Measurements from ENCODE around the gene ZNF516.

ZNF516 gene

DNA sequence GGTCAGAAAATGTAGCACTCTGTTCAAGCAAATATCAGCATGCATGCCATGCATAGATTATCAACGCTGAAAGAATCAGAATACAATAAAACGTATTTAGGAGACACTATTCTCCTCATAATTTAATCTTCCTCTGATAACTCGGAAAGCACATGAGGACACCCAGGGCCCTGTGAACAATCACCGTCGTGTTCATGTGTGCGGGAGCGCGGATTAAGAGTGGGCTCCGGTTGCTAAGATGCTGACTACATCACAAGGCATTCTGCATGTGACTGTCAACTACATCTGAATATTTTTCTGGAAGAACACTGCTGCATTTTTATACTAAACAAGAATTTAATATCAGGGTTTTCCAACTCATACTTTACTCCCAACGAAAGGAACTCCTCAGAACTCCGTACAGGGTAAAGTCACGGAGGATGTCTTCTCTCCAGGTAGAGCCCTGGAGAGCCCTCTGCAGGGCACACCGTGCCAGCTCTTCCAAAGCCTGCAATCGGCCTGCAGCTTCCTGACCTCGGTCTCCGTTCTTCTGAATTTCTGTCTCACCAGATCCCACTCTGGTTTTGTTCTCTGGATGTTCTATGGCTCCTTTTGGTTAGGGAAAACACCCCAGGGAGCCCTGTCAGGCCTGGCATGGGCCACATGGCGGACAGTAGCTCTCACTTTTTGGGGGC, 59.6 kb downstream of the ZNF516 start:
- ATAC-seq: no peak
- no peak for TF ChIP-seq ZFP30 (CRISPR knock-in tag; IDR thresholded peaks at IDR 0.05)
- no peak for TF ChIP-seq PPARA (CRISPR knock-in tag; IDR thresholded peaks at IDR 0.05; ENCODE audit: borderline replicate concordance)
- TF ChIP-seq OSR1 (CRISPR knock-in tag; IDR thresholded peaks at IDR 0.05): no peak
- TF ChIP-seq TOX (CRISPR knock-in tag; IDR thresholded peaks at IDR 0.05; ENCODE audit: borderline replicate concordance): no peak
- TF ChIP-seq ZNF8 (CRISPR knock-in tag; IDR thresholded peaks at IDR 0.05): no peak
- TF ChIP-seq ZC3H10 (CRISPR knock-in tag; IDR thresholded peaks at IDR 0.05): no peak
- TF ChIP-seq ISL1 (CRISPR knock-in tag; IDR thresholded peaks at IDR 0.05): no peak
- TF ChIP-seq, protein P1, sequence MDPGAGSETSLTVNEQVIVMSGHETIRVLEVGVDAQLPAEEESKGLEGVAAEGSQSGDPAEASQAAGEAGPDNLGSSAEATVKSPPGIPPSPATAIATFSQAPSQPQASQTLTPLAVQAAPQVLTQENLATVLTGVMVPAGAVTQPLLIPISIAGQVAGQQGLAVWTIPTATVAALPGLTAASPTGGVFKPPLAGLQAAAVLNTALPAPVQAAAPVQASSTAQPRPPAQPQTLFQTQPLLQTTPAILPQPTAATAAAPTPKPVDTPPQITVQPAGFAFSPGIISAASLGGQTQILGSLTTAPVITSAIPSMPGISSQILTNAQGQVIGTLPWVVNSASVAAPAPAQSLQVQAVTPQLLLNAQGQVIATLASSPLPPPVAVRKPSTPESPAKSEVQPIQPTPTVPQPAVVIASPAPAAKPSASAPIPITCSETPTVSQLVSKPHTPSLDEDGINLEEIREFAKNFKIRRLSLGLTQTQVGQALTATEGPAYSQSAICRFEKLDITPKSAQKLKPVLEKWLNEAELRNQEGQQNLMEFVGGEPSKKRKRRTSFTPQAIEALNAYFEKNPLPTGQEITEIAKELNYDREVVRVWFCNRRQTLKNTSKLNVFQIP (CRISPR knock-in tag; IDR thresholded peaks at IDR 0.05; ENCODE audit: borderline replicate concordance, low read depth): no peak
- TF ChIP-seq ESRRG (CRISPR knock-in tag; IDR thresholded peaks at IDR 0.05): no peak

DNA sequence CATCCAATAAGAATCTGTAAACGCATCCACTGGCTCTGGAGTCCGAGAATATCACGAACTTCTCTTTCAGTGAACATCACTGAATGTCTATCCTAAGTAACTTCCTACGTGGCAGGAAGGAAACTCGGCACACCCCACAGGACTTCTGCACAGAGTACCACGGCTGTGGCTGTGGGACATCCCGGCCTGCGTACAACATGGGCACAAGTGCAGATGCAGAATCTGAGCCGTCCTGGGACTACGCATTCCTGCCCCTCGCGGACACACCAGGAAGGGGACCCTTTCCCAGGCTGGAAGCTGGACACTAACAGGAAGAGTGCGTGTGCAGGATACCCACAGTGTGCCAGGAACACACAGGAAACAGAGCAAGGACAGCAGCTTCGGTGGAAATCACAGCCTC, 60.6 kb downstream of the ZNF516 start:
- no peak for ATAC-seq
- TF ChIP-seq ZFP3 (CRISPR knock-in tag; IDR thresholded peaks at IDR 0.05): no peak
- no peak for TF ChIP-seq RARB (CRISPR knock-in tag; IDR thresholded peaks at IDR 0.05)
- TF ChIP-seq, protein P2, sequence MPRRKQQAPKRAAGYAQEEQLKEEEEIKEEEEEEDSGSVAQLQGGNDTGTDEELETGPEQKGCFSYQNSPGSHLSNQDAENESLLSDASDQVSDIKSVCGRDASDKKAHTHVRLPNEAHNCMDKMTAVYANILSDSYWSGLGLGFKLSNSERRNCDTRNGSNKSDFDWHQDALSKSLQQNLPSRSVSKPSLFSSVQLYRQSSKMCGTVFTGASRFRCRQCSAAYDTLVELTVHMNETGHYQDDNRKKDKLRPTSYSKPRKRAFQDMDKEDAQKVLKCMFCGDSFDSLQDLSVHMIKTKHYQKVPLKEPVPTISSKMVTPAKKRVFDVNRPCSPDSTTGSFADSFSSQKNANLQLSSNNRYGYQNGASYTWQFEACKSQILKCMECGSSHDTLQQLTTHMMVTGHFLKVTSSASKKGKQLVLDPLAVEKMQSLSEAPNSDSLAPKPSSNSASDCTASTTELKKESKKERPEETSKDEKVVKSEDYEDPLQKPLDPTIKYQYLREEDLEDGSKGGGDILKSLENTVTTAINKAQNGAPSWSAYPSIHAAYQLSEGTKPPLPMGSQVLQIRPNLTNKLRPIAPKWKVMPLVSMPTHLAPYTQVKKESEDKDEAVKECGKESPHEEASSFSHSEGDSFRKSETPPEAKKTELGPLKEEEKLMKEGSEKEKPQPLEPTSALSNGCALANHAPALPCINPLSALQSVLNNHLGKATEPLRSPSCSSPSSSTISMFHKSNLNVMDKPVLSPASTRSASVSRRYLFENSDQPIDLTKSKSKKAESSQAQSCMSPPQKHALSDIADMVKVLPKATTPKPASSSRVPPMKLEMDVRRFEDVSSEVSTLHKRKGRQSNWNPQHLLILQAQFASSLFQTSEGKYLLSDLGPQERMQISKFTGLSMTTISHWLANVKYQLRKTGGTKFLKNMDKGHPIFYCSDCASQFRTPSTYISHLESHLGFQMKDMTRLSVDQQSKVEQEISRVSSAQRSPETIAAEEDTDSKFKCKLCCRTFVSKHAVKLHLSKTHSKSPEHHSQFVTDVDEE (CRISPR knock-in tag; IDR thresholded peaks at IDR 0.05): no peak
- TF ChIP-seq ZFP30 (CRISPR knock-in tag; IDR thresholded peaks at IDR 0.05): no peak
- TF ChIP-seq ARNTL (CRISPR knock-in tag; IDR thresholded peaks at IDR 0.05; ENCODE audit: borderline replicate concordance, low read depth): no peak
- TF ChIP-seq, protein P3, sequence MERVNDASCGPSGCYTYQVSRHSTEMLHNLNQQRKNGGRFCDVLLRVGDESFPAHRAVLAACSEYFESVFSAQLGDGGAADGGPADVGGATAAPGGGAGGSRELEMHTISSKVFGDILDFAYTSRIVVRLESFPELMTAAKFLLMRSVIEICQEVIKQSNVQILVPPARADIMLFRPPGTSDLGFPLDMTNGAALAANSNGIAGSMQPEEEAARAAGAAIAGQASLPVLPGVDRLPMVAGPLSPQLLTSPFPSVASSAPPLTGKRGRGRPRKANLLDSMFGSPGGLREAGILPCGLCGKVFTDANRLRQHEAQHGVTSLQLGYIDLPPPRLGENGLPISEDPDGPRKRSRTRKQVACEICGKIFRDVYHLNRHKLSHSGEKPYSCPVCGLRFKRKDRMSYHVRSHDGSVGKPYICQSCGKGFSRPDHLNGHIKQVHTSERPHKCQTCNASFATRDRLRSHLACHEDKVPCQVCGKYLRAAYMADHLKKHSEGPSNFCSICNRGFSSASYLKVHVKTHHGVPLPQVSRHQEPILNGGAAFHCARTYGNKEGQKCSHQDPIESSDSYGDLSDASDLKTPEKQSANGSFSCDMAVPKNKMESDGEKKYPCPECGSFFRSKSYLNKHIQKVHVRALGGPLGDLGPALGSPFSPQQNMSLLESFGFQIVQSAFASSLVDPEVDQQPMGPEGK (CRISPR knock-in tag; IDR thresholded peaks at IDR 0.05; ENCODE audit: borderline replicate concordance): no peak
- no peak for TF ChIP-seq CSDC2 (CRISPR knock-in tag; IDR thresholded peaks at IDR 0.05)
- TF ChIP-seq, protein P1 (CRISPR knock-in tag; IDR thresholded peaks at IDR 0.05; ENCODE audit: borderline replicate concordance, low read depth): no peak
- TF ChIP-seq BACH2 (CRISPR knock-in tag; IDR thresholded peaks at IDR 0.05; ENCODE audit: borderline replicate concordance): no peak
- TF ChIP-seq, protein P4, sequence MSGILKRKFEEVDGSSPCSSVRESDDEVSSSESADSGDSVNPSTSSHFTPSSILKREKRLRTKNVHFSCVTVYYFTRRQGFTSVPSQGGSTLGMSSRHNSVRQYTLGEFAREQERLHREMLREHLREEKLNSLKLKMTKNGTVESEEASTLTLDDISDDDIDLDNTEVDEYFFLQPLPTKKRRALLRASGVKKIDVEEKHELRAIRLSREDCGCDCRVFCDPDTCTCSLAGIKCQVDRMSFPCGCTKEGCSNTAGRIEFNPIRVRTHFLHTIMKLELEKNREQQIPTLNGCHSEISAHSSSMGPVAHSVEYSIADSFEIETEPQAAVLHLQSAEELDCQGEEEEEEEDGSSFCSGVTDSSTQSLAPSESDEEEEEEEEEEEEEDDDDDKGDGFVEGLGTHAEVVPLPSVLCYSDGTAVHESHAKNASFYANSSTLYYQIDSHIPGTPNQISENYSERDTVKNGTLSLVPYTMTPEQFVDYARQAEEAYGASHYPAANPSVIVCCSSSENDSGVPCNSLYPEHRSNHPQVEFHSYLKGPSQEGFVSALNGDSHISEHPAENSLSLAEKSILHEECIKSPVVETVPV (CRISPR knock-in tag; IDR thresholded peaks at IDR 0.05): no peak
- TF ChIP-seq ZNF565 (CRISPR knock-in tag; conservative IDR thresholded peaks at IDR 0.05; ENCODE audit: low read depth): no peak
- TF ChIP-seq ZNF8 (CRISPR knock-in tag; IDR thresholded peaks at IDR 0.05): no peak
- no peak for TF ChIP-seq OSR1 (CRISPR knock-in tag; IDR thresholded peaks at IDR 0.05)
- TF ChIP-seq GLIS3 (CRISPR knock-in tag; IDR thresholded peaks at IDR 0.05): no peak
- no peak for TF ChIP-seq ZNF70 (CRISPR knock-in tag; IDR thresholded peaks at IDR 0.05)

DNA sequence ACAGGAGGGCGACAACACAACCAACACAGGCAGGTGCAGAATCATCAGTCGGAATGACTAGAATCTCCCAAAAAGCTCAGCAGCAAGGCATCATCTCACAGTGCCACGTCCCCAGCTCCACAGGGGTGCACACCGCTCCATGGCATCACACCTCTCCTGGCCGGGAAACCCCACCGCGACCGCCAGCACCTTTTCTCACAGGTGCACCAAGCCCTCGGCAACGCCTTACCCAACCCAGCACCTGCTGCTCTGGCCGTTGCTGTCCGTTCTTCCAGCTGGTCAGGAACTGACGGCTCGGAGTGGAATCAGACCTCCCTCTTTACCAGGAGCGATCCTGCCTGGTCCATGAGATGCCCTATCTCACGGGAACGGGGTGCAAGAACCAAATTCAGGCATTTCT, 61.3 kb downstream of the ZNF516 start:
- no peak for ATAC-seq
- TF ChIP-seq ARNTL (CRISPR knock-in tag; IDR thresholded peaks at IDR 0.05; ENCODE audit: borderline replicate concordance, low read depth) (no peak), SNAI2 (CRISPR knock-in tag; IDR thresholded peaks at IDR 0.05) (no peak), ESRRG (CRISPR knock-in tag; IDR thresholded peaks at IDR 0.05) (no peak), TCF4 (CRISPR knock-in tag; IDR thresholded peaks at IDR 0.05; ENCODE audit: borderline replicate concordance) (no peak), ZNF8 (CRISPR knock-in tag; IDR thresholded peaks at IDR 0.05) (no peak), ZC3H10 (CRISPR knock-in tag; IDR thresholded peaks at IDR 0.05) (no peak), ZFP3 (CRISPR knock-in tag; IDR thresholded peaks at IDR 0.05) (no peak), ZFP30 (CRISPR knock-in tag; IDR thresholded peaks at IDR 0.05) (no peak), BACH2 (CRISPR knock-in tag; IDR thresholded peaks at IDR 0.05; ENCODE audit: borderline replicate concordance) (no peak)
- TF ChIP-seq, protein P3 (CRISPR knock-in tag; IDR thresholded peaks at IDR 0.05; ENCODE audit: borderline replicate concordance): no peak
- TF ChIP-seq, protein P4 (CRISPR knock-in tag; IDR thresholded peaks at IDR 0.05): no peak
- TF ChIP-seq, protein P1 (CRISPR knock-in tag; IDR thresholded peaks at IDR 0.05; ENCODE audit: borderline replicate concordance, low read depth): no peak
